ENCODE measurements around the gene TIGD2.

Gene TIGD2

GRCh38 chr4:89110986-89111832 is at the start of gene TIGD2:
Gene TIGD2 (plus strand): TSS chr4:89111533. CDS start chr4:89112975, 1,442 bp downstream.
- DNase-seq: peak; percentile 91

GRCh38 chr4:89064848-89065247 is 46.5 kb upstream of the TIGD2 start:
- no peak for DNase-seq

- DNase-seq: no peak
Observed at GRCh38 chr4:89067417-89067816, 43.9 kb upstream of the TIGD2 start.

GRCh38 chr4:89069481-89069880 is 41.9 kb upstream of the TIGD2 start:
- no peak for DNase-seq

- no peak for DNase-seq
Observed at GRCh38 chr4:89070041-89070440, 41.3 kb upstream of the TIGD2 start.

GRCh38 chr4:89071311-89071710 is 40.0 kb upstream of the TIGD2 start:
- no peak for DNase-seq

- DNase-seq: no peak
Observed at GRCh38 chr4:89072921-89073320, 38.4 kb upstream of the TIGD2 start.

GRCh38 chr4:89077761-89078160 is 33.6 kb upstream of the TIGD2 start:
- no peak for DNase-seq

- DNase-seq: no peak
Observed at GRCh38 chr4:89078300-89078699, 33.0 kb upstream of the TIGD2 start.

- no peak for DNase-seq
Observed at GRCh38 chr4:89099034-89099433, 12.3 kb upstream of the TIGD2 start.

GRCh38 chr4:89099471-89099870 is 11.9 kb upstream of the TIGD2 start:
- DNase-seq: no peak

- no peak for DNase-seq
Observed at GRCh38 chr4:89100853-89101252, 10.5 kb upstream of the TIGD2 start.

GRCh38 chr4:89101256-89102161 is 9.8 kb upstream of the TIGD2 start:
- DNase-seq: no peak

- DNase-seq: no peak
Observed at GRCh38 chr4:89105726-89106125, 5.6 kb upstream of the TIGD2 start.

- DNase-seq: no peak
Observed at GRCh38 chr4:89108091-89108490, 3.2 kb upstream of the TIGD2 start.

GRCh38 chr4:89109841-89110540 is 1.3 kb upstream of the TIGD2 start:
- no peak for DNase-seq

GRCh38 chr4:89110541-89110985 is 770 bp upstream of the TIGD2 start:
- peak; percentile 29 for DNase-seq

GRCh38 chr4:89111833-89112563 is 665 bp downstream of the TIGD2 start:
- DNase-seq: no peak

- DNase-seq: no peak
Observed at GRCh38 chr4:89113415-89113814, 2.1 kb downstream of the TIGD2 start.

- no peak for DNase-seq
Observed at GRCh38 chr4:89114100-89114499, 2.8 kb downstream of the TIGD2 start.

GRCh38 chr4:89117115-89117514 is 5.8 kb downstream of the TIGD2 start:
- no peak for DNase-seq

- no peak for DNase-seq
Observed at GRCh38 chr4:89119166-89119565, 7.8 kb downstream of the TIGD2 start.
